SKM-1 (cell line): ENCODE data around the gene MFSD2A.
"Not testable (repeated sequence)": the region's sequence is repeated elsewhere in the genome, so short reads cannot be mapped to it uniquely, and the experiment has no call there.

ENCODE experiments used
- DNase-seq: peaks from one replicate; lab custom pipeline; 2025; ENCODE audit not compliant: unreplicated experiment; lab: John Stamatoyannopoulos, UW

MFSD2A gene

GRCh38 chr1:39965044-39965443 is 10.1 kb downstream of the MFSD2A start:
- no peak for DNase-seq

DNA sequence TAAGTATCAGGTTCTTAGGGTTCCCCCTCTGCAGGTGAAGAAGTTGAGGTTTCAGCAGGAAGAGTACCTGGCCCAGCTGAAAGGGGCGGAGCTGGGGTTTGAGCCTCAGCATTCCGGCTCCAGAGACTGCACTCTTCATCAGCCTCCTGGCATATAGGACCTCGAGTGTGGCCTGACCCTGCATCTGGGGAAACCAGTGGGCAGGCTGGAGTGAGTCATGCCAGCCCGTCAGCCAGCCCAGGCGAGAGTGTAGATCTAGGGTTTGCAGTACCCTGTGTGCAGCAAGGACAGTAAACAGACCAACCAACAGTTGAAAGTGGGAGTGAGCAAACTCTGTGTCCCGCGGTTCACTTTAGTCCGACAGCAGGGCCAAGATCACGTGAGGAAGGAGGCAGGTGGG is 14.1 kb downstream of the MFSD2A start:
- DNase-seq, result no peak

- DNase-seq, result peak; percentile 35
Measured at GRCh38 chr1:39969531-39970270, 14.8 kb downstream of the MFSD2A start.

DNA sequence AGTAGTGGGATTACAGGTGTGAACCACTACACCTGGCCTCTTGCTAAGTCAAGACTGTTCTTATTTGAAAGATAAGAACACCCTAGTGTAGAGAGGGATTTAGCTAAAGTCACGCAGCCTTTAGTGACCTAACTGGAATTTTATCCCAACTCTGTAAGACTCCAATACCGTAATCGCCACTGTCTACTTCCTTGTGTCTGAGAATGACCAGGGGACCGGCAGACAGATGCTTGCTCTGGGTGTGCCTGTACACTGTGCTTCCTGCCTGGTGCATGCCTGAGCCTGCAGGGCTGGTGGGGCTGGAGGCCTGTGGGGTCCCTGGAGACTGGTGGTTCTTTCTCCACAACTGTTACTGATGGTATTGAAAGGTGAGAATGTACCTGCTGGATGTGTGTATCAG is 15.3 kb downstream of the MFSD2A start:
- DNase-seq, result no peak

GRCh38 chr1:39971138-39971537 is 16.2 kb downstream of the MFSD2A start:
- DNase-seq, result no peak

DNA sequence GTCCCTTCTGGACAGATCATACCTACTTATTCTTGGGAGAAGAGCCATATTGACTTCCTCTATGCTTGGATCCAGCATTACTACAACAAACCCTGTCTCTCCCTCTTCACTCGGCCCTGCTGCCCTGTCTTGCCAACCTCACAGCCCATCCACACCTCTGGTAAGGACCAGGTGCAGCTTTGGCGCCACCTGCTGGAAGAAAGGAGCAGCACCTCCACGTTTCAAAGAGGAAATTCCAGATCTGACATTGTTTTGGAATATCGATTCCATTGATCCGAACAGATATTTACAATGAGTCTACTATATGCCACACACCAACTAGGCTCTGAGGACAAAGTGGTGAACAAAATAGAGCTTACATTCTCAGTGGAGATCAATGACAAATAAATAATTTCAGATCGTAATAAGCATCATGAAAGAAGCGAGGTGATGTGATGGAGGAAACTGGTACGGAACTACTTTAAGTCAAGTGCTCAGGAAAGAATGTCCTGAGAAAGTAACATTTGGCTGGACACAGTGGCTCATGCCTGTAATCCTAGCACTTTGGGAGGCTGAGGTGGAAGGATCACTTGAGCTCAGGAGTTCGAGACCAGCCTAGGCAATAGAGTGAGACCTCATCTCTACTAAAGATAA is 18.7 kb downstream of the MFSD2A start:
- DNase-seq, result peak; percentile 77

DNA sequence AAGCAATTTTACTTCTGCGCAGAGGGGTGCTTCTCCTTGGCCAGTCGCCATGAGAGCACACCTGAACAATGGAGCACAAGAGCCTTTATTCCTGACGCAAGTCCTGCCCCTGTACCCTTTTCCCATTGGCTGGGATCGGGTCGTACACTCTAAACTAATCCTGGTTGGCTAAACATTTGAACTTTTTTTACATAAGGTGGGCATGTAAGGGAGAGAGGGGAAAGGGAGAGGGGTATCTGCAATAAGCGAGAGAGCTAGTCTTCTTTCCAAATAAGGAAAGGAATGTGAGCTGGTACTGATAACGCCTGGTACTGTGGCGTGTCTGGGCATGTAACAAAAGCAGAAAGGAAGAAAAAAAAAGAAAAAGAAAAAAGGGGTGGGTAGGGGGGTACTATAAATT is 21.8 kb downstream of the MFSD2A start:
- no peak for DNase-seq

- no peak for DNase-seq
Measured at GRCh38 chr1:39977202-39977601, 22.3 kb downstream of the MFSD2A start.

- no peak for DNase-seq
Measured at GRCh38 chr1:39979654-39980053, 24.7 kb downstream of the MFSD2A start.

DNA sequence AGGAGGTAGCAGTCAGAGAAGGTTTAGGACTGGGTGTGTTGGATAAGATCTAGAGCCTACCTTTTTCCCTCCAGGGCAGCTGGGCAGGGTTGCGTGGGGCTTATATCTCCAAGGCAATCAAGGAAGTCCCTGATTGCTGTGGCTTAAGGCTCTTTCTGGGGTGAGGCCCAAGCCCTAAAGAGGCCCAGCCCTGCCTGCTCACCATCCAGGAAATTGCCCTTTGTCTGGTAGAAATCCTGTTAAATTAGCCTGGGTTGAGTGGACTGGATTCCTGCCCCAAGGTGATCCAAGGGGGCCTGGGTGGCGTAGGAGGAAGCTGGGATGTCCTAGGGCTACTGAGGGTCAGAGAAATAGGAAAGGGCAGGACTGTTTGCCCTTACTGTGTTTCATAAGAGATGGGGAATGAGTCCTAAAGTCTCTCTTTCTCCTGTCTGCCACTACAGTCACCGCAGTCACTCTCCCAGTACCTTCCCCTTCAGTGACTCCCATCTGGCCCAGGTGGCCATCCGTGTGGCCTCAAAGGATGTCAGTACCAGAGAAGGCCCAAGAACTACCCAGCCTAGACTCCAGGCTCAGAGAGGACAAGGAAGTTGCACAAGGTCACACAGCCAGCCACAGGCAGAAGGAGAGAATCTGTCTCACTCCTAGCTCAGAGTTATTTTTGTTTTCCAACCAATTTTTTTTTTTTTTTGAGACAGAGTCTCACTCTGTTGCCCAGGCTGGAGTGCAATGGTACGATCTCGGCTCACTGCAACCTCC is 25.8 kb downstream of the MFSD2A start:
- no peak for DNase-seq

DNA sequence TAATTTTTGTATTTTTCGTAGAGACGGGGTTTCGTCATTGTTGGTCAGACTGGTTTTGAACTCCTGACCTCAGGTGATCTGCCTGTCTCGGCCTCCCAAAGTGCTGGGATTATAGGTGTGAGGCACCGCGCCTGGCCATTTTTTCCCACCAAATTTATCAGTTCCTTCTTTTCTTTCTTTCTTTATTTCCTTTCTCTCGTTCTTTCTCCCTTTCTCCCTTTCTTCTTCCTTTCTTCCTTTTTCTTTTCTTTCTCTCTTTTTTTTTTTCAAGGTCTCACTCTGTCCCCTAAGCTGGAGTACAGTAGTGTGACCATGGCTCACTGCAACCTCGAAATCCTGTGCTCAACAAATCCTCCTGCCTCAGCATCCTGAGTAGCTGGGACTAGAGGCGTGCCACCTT is 26.4 kb downstream of the MFSD2A start:
- no peak for DNase-seq

DNA sequence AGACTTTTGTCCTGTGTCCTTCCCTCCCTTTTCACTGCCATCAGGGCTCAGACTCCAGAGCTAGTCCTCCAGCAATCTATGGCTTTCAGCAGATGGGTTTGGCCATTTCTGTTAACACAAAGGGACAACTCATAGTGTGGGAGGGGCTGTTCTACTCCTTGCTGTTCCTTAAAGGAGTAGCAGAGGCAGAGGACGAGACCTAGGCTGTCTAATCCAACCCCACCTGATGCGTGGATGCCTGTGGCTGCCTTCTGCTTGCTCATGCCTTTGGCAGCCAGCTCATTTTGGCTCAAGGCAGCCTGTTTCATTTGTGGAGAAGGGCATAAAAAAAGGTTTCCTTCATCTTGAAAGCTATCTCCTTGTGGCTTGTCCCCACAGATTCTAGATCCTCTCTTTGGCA is 27.0 kb downstream of the MFSD2A start:
- DNase-seq, result no peak

- DNase-seq, result not testable (repeated sequence)
Measured at GRCh38 chr1:39984480-39984879, 29.5 kb downstream of the MFSD2A start.

- DNase-seq, result no peak
Measured at GRCh38 chr1:39984951-39985350, 30.0 kb downstream of the MFSD2A start.

GRCh38 chr1:39987869-39988268 is 32.9 kb downstream of the MFSD2A start:
- DNase-seq, result no peak

DNA sequence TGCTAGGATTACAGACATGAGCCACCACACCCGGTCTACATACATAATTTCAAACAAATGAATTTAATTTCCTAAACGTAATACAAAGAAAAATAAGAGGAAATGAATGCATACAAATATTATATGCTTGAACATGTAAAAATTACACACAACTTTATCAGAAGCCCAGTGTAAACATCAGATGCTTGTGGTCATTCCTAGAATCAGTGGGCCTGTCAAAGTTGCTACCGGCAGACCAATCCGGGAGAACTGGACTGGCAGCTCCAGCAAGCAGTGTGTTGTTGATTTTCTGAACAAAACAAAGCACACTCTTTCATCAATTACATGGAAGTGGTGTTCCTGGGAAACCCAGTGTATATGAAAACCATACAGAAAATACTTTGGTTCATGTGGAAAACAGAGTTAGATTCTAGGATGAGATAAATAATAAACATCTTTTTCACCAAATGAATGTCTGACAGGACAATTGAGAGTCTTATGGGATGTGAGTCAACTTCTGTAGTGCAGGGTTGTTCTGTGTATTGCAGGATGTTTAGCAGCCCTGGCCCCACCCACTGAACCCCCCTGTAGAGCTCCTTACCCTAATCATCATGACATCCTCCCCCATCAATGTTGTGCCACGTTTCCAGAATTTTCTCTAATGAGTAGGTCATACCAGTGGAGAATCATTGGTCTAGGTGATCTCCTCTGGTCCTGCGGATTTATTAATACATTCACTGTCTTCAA is 33.8 kb downstream of the MFSD2A start:
- no peak for DNase-seq

DNA sequence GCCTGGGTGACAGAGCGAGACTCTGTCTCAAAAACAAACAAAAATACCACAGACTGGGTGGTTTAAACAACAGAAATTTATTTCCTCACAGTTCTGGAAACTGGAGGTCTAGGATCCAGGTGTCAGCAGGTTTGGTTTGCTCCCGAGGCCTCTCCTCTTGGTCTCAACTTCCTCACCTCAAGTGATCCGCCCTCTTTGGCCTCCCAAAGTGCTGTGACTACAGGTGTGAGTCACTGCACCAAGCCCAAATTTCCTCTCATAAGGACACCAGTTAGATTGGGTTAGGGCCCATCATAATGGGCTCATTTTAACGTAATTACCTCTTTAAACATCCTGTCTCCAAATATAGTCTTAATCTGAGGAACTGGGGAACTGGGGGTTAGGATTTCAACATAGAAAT is 35.5 kb downstream of the MFSD2A start:
- DNase-seq, result no peak

GRCh38 chr1:39992234-39992633 is 37.3 kb downstream of the MFSD2A start:
- no peak for DNase-seq

- DNase-seq, result no peak
Measured at GRCh38 chr1:39992888-39993287, 37.9 kb downstream of the MFSD2A start.

DNA sequence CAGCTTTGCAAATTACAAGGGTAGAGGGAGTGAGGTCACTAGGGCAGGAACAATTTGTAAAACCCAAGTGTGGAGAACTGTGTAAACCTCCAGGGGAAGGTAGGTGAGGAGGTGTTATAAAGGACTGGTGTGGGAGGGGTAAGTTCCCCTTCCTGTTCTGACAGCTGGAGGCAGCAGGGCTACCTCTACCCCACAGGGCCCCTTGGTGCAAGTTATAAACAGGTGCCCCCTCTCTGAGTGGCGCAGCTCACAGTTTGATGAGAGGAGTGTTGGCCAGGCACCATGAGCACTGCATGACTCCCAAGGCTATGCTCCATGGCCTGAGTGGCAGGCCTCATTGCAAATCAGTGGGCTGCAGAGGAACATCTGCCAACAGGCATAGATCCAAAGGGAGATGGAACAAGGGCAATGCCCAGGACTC is 41.0 kb downstream of the MFSD2A start:
- no peak for DNase-seq

GRCh38 chr1:39996396-39997004 is 41.6 kb downstream of the MFSD2A start:
- no peak for DNase-seq
